IMR-90 (cell line): ENCODE measurements around the gene DNAJC28. TPM values are rescaled to one million over a fixed set of nuclear protein-coding genes. Genes with fewer than 3 reads are reported as not detected.

Source experiments
- ATAC-seq: fragments of 200-7000 bp; cut with Tn5 transposase; 2 replicates; pipeline ENCODE4 v1.9.1; 2020; ENCODE audit warnings: low read depth, mild to moderate bottlenecking, moderate library complexity
- BruUV-seq: library from RNA; stranded (reverse); fragments of 400-500 nt; replicated peaks from 2 replicates; lab custom pipeline; 2021; lab: Mats Ljungman, UMichigan
- CTCF ChIA-PET: fragments of 300-600 bp; formaldehyde crosslinking; extraction: SDS; loops from one replicate; lab custom pipeline; 2021; ENCODE audit warnings: antibody characterized with exemption; lab: Yijun Ruan, JAX
- POLR2A ChIA-PET: fragments of 300-600 bp; sonication (Branson Sonifier 250); formaldehyde crosslinking; loops from one replicate; lab custom pipeline; 2022; ENCODE audit warnings: antibody characterized with exemption; ENCODE audit not compliant: unreplicated experiment; lab: Charles Lee
- DNase-seq: peaks from one replicate; pipeline ENCODE4 v3.0.0; 2013
- H2AFZ ChIP-seq: replicated peaks from 2 replicates; pipeline ENCODE3; 2013; ENCODE audit warnings: low read length, mild to moderate bottlenecking; ENCODE audit not compliant: poor library complexity
- H2AK5ac ChIP-seq: 2 replicates; pipeline ENCODE4 v1.6.1; 2013; ENCODE audit warnings: low read depth, low read length, inconsistent platforms
- H2AK9ac ChIP-seq: replicated peaks from 2 replicates; pipeline ENCODE3; 2013; ENCODE audit warnings: mild to moderate bottlenecking, low read depth, low read length, moderate library complexity; ENCODE audit not compliant: poor library complexity
- H2BK120ac ChIP-seq: 2 replicates; pipeline ENCODE4 v1.6.1; 2013; ENCODE audit warnings: low read depth, low read length, inconsistent platforms
- H2BK15ac ChIP-seq: 3 replicates; pipeline ENCODE4 v1.6.1; 2013; ENCODE audit warnings: low read depth, low read length, inconsistent platforms
- H2BK20ac ChIP-seq: 2 replicates; pipeline ENCODE4 v1.6.1; 2013; ENCODE audit warnings: low read depth, mild to moderate bottlenecking, inconsistent platforms, low read length, moderate library complexity
- H2BK5ac ChIP-seq: 2 replicates; pipeline ENCODE4 v1.6.1; 2013; ENCODE audit warnings: mild to moderate bottlenecking, low read depth, low read length, inconsistent platforms; ENCODE audit not compliant: poor library complexity, severe bottlenecking
- H3K14ac ChIP-seq: replicated peaks from 2 replicates; pipeline ENCODE4 v1.6.1; 2013; ENCODE audit warnings: low read depth, low read length, inconsistent platforms
- H3K18ac ChIP-seq: 2 replicates; pipeline ENCODE4 v1.6.1; 2013; ENCODE audit warnings: low read depth, low read length, control low read depth
- H3K23ac ChIP-seq: 2 replicates; pipeline ENCODE4 v1.6.1; 2013; ENCODE audit warnings: low read depth, low read length, inconsistent platforms
- H3K27ac ChIP-seq: 2 replicates; pipeline ENCODE4 v1.5.1; 2013; ENCODE audit warnings: mild to moderate bottlenecking, control low read depth, low read length; ENCODE audit not compliant: insufficient read depth
- H3K27me3 ChIP-seq: 2 replicates; pipeline ENCODE4 v1.6.1; 2013; ENCODE audit warnings: low read length; ENCODE audit not compliant: control insufficient read depth, insufficient read depth
- H3K36me3 ChIP-seq: 2 replicates; pipeline ENCODE4 v1.6.1; 2013; ENCODE audit warnings: low read length, mixed read lengths; ENCODE audit not compliant: control insufficient read depth, insufficient read depth
- H3K4ac ChIP-seq: 2 replicates; pipeline ENCODE4 v1.6.1; 2013; ENCODE audit warnings: low read depth, low read length, inconsistent platforms
- H3K4me1 ChIP-seq: 2 replicates; pipeline ENCODE4 v1.6.1; 2013; ENCODE audit warnings: low read length, mixed read lengths; ENCODE audit not compliant: control insufficient read depth, insufficient read depth
- H3K4me2 ChIP-seq: 2 replicates; pipeline ENCODE4 v1.6.1; 2013; ENCODE audit warnings: low read depth, mild to moderate bottlenecking, control low read depth, low read length, moderate library complexity
- H3K4me3 ChIP-seq: 2 replicates; pipeline ENCODE4 v1.5.1; 2013; ENCODE audit warnings: low read depth, mild to moderate bottlenecking, control low read depth, low read length, moderate library complexity; ENCODE audit not compliant: insufficient read depth
- H3K56ac ChIP-seq: 2 replicates; pipeline ENCODE4 v1.6.1; 2013; ENCODE audit warnings: low read length, inconsistent platforms; ENCODE audit not compliant: insufficient read depth; ENCODE audit errors: extremely low read depth
- H3K79me1 ChIP-seq, 2 experiments: 2 replicates each; pipeline ENCODE4 v1.6.1; 2013; ENCODE audit warnings: low read length in 2 of 2, inconsistent platforms in 1 of 2, low read depth in 1 of 2
- H3K9ac ChIP-seq: 2 replicates; pipeline ENCODE4 v1.6.1; 2013; ENCODE audit warnings: low read depth, low read length, control low read depth
- H3K9me1 ChIP-seq: 2 replicates; pipeline ENCODE4 v1.6.1; 2013; ENCODE audit warnings: low read length, inconsistent platforms; ENCODE audit not compliant: insufficient read depth
- H3K9me3 ChIP-seq: 2 replicates; pipeline ENCODE4 v1.6.1; 2013; ENCODE audit warnings: low read length; ENCODE audit not compliant: control insufficient read depth, insufficient read depth
- H4K20me1 ChIP-seq: 2 replicates; pipeline ENCODE4 v1.6.1; 2013; ENCODE audit warnings: low read length, inconsistent platforms; ENCODE audit not compliant: insufficient read depth
- H4K5ac ChIP-seq: 2 replicates; pipeline ENCODE4 v1.6.1; 2013; ENCODE audit warnings: mild to moderate bottlenecking, low read depth, low read length, control low read depth
- H4K8ac ChIP-seq, 2 experiments: 2 replicates each; pipeline ENCODE4 v1.6.1; 2013; ENCODE audit warnings: low read depth in 2 of 2, low read length in 2 of 2, control low read depth in 1 of 2, inconsistent platforms in 1 of 2
- H4K91ac ChIP-seq: 2 replicates; pipeline ENCODE4 v1.6.1; 2013; ENCODE audit warnings: low read depth, low read length, inconsistent platforms; ENCODE audit not compliant: insufficient read depth
- BHLHE40 ChIP-seq: fragments of 150-350 bp; IDR thresholded peaks from 2 replicates; pipeline ENCODE4 v1.6.1; 2016; ENCODE audit warnings: mild to moderate bottlenecking, low read depth, low read length
- CEBPB ChIP-seq: IDR thresholded peaks from 2 replicates; pipeline ENCODE4 v1.6.1; 2012; ENCODE audit warnings: low read depth, low read length, improper control_type of control experiment
- CHD1 ChIP-seq: IDR thresholded peaks from 2 replicates; pipeline ENCODE4 v1.6.1; 2012; ENCODE audit warnings: low read depth, low read length, improper control_type of control experiment
- FOS ChIP-seq: fragments of 150-350 bp; IDR thresholded peaks from 2 replicates; pipeline ENCODE4 v1.6.1; 2016; ENCODE audit warnings: low read depth, low read length
- MAFK ChIP-seq: IDR thresholded peaks from 2 replicates; pipeline ENCODE4 v1.6.1; 2012; ENCODE audit warnings: low read depth, low read length, improper control_type of control experiment
- MAZ ChIP-seq: IDR thresholded peaks from 2 replicates; pipeline ENCODE4 v1.6.1; 2012; ENCODE audit warnings: low read depth, mild to moderate bottlenecking, low read length, improper control_type of control experiment, moderate library complexity, borderline replicate concordance
- MXI1 ChIP-seq: IDR thresholded peaks from 2 replicates; pipeline ENCODE4 v1.6.1; 2012; ENCODE audit warnings: low read depth, mild to moderate bottlenecking, low read length, moderate library complexity, borderline replicate concordance
- NFE2L2 ChIP-seq: fragments of 150-350 bp; IDR thresholded peaks from 2 replicates; pipeline ENCODE4 v1.6.1; 2016; ENCODE audit warnings: low read depth, mild to moderate bottlenecking, low read length
- POLR2A ChIP-seq: IDR thresholded peaks from 2 replicates; pipeline ENCODE4 v1.6.1; 2012; ENCODE audit warnings: mild to moderate bottlenecking, low read depth, low read length
- RAD21 ChIP-seq: IDR thresholded peaks from 2 replicates; pipeline ENCODE4 v1.6.1; 2012; ENCODE audit warnings: low read length, improper control_type of control experiment
- SMC3 ChIP-seq: fragments of 150-350 bp; IDR thresholded peaks from 2 replicates; pipeline ENCODE4 v1.6.1; 2016; ENCODE audit warnings: low read depth, mild to moderate bottlenecking, antibody characterized with exemption, low read length, moderate library complexity
- WGBS, 2 experiments: methylation state at CpG; one replicate each; pipeline versions ENCODE4 v1.1.5 to v1.1.7; 2013; ENCODE audit warnings: missing lambda C conversion rate in 2 of 2; ENCODE audit not compliant: insufficient read length in 1 of 2; ENCODE audit errors: extremely low coverage in 2 of 2; 5-methylcytosine and 5-hydroxymethylcytosine counted together
- dilution Hi-C: fragments of 300-500 bp; cut with HindIII; formaldehyde crosslinking; loops from one replicate; pipeline ENCODE4 v1.14.3; 2018; ENCODE audit warnings: low sequenced_read_pairs; ENCODE audit not compliant: unreplicated experiment
- in situ Hi-C: fragments of 300-500 bp; cut with MboI; formaldehyde crosslinking; loops from 3 replicates; pipeline ENCODE4 v1.14.3; 2019; ENCODE audit warnings: low sequenced_read_pairs, inconsistent platforms, mixed read lengths
- intact Hi-C: fragments of 100-400 bp; cut with micrococcal nuclease; formaldehyde crosslinking; loops from 2 replicates; pipeline ENCODE4 v1.10.0; 2022
- polyA plus RNA-seq, 3 experiments: library from polyadenylated mRNA; depleted of rRNA; stranded (reverse); fragments of >200 nt; gene quantifications; 2 replicates each; pipeline ENCODE4 v1.2.3, GENCODE V29; 2012; ENCODE audit warnings: low replicate concordance in 1 of 3
- total RNA-seq: library from RNA; depleted of rRNA; stranded (reverse); fragments of >200 nt; gene quantifications from 2 replicates; pipeline ENCODE4 v1.2.3, GENCODE V29; 2012
- TF ChIP-seq, protein P1 (sequence below): fragments of 150-350 bp; IDR thresholded peaks from 2 replicates; pipeline ENCODE4 v1.6.1; 2016; ENCODE audit warnings: low read depth, mild to moderate bottlenecking, low read length, moderate library complexity, borderline replicate concordance
- TF ChIP-seq, protein P2 (sequence below): fragments of 150-350 bp; IDR thresholded peaks from 2 replicates; pipeline ENCODE4 v1.6.1; 2017; ENCODE audit warnings: mild to moderate bottlenecking, antibody characterized with exemption, low read length, low read depth
- TF ChIP-seq, protein P3 (sequence below): conservative IDR thresholded peaks from 2 replicates; pipeline ENCODE4 v1.5.1; 2012; ENCODE audit warnings: mild to moderate bottlenecking, low read depth, low read length, improper control_type of control experiment

DNAJC28 gene
- total and polyA plus RNA-seq, 2 of the 4 experiments (the other 2 are of a cell fraction), result 0.54 to 0.65 TPM

DNA sequence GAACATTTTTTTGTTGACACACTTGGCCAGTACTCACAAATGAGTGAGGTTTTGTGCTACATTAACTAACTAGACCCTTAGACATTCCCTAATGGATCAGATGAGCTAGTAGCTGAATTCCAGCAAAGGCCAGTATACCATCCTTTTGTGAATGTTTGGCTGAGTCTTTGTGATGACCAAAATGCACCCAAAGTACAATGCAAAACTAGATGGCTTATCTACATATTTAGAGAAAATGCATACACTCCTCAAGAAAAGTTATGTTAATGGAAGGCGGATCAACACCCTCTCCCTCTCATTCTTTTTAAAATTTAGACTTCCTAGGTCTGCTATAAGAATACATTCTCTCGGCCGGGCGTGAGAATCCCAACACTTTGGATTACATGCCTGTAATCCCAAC, 20.1 kb upstream of the DNAJC28 start:
- no TSS peak for BruUV-seq
- Histone ChIP-seq H3K14ac (no peak overlapping the region), H2BK120ac (no peak overlapping the region), H2BK15ac (no peak overlapping the region), H4K5ac (no peak overlapping the region), H2BK5ac (no peak overlapping the region), H4K91ac (no peak overlapping the region), H2AK9ac (no peak overlapping the region), H3K9me1 (no peaks in the 10 kb centered on the region), H3K4me3 (no peak overlapping the region), H3K56ac (no peak overlapping the region), H3K79me1 (no peaks in the 10 kb centered on the region), H3K27me3 (no peaks in the 10 kb centered on the region), H3K9ac (no peak overlapping the region), H2AFZ (no peak overlapping the region), H3K23ac (no peak overlapping the region), H4K20me1 (no peaks in the 10 kb centered on the region), H3K4ac (no peak overlapping the region), H4K8ac (no peak overlapping the region), H3K9me3 (no peaks in the 10 kb centered on the region), H3K36me3 (peaks cover 38% of the 10 kb centered on the region), H3K4me1 (peaks cover 7% of the 10 kb centered on the region; the same call in 1 of the 2 replicates), H2AK5ac (no peak overlapping the region), H3K27ac (no peak overlapping the region), H3K18ac (no peak overlapping the region), H2BK20ac (no peak overlapping the region), H3K4me2 (no peak overlapping the region)
- dilution Hi-C loops, result no loop called here
- POLR2A ChIA-PET, result interaction anchor here (0.9 kb wide), 1 partner anchor 32 kb away, joined by 4 read pairs; no protein-coding TSS in a partner anchor
- no peak for ATAC-seq
- intact Hi-C loops, result no loop called here
- CTCF ChIA-PET, result interaction anchor here (1.4 kb wide), 1 partner anchor 23 kb away, joined by 5 read pairs; no protein-coding TSS in a partner anchor
- no peak for DNase-seq
- WGBS, 2 experiments, result no CpG with 5 or more reads among the region's 4 CpGs
- in situ Hi-C loops, result no loop called here
- TF ChIP-seq CHD1, result no peak
- no peak for TF ChIP-seq MAZ
- TF ChIP-seq BHLHE40, result no peak
- TF ChIP-seq POLR2A, result no peak
- TF ChIP-seq, protein P1, sequence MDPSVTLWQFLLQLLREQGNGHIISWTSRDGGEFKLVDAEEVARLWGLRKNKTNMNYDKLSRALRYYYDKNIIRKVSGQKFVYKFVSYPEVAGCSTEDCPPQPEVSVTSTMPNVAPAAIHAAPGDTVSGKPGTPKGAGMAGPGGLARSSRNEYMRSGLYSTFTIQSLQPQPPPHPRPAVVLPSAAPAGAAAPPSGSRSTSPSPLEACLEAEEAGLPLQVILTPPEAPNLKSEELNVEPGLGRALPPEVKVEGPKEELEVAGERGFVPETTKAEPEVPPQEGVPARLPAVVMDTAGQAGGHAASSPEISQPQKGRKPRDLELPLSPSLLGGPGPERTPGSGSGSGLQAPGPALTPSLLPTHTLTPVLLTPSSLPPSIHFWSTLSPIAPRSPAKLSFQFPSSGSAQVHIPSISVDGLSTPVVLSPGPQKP, result no peak
- no peak for TF ChIP-seq RAD21
- TF ChIP-seq, protein P2, sequence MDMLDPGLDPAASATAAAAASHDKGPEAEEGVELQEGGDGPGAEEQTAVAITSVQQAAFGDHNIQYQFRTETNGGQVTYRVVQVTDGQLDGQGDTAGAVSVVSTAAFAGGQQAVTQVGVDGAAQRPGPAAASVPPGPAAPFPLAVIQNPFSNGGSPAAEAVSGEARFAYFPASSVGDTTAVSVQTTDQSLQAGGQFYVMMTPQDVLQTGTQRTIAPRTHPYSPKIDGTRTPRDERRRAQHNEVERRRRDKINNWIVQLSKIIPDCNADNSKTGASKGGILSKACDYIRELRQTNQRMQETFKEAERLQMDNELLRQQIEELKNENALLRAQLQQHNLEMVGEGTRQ, result no peak
- TF ChIP-seq MXI1, result no peak
- no peak for TF ChIP-seq SMC3
- TF ChIP-seq CEBPB, result no peak
- TF ChIP-seq MAFK, result no peak
- no peak for TF ChIP-seq NFE2L2
- TF ChIP-seq FOS, result no peak
- TF ChIP-seq, protein P3, sequence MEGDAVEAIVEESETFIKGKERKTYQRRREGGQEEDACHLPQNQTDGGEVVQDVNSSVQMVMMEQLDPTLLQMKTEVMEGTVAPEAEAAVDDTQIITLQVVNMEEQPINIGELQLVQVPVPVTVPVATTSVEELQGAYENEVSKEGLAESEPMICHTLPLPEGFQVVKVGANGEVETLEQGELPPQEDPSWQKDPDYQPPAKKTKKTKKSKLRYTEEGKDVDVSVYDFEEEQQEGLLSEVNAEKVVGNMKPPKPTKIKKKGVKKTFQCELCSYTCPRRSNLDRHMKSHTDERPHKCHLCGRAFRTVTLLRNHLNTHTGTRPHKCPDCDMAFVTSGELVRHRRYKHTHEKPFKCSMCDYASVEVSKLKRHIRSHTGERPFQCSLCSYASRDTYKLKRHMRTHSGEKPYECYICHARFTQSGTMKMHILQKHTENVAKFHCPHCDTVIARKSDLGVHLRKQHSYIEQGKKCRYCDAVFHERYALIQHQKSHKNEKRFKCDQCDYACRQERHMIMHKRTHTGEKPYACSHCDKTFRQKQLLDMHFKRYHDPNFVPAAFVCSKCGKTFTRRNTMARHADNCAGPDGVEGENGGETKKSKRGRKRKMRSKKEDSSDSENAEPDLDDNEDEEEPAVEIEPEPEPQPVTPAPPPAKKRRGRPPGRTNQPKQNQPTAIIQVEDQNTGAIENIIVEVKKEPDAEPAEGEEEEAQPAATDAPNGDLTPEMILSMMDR, result no peak
